ENCODE data around the gene SEMA6B. TPM values are rescaled to one million over a fixed set of nuclear protein-coding genes. Genes with fewer than 3 reads are reported as not detected.

SEMA6B gene
- total RNA-seq, 2 donors from 2014 or later, result 13.7 to 19.4 TPM

DNA sequence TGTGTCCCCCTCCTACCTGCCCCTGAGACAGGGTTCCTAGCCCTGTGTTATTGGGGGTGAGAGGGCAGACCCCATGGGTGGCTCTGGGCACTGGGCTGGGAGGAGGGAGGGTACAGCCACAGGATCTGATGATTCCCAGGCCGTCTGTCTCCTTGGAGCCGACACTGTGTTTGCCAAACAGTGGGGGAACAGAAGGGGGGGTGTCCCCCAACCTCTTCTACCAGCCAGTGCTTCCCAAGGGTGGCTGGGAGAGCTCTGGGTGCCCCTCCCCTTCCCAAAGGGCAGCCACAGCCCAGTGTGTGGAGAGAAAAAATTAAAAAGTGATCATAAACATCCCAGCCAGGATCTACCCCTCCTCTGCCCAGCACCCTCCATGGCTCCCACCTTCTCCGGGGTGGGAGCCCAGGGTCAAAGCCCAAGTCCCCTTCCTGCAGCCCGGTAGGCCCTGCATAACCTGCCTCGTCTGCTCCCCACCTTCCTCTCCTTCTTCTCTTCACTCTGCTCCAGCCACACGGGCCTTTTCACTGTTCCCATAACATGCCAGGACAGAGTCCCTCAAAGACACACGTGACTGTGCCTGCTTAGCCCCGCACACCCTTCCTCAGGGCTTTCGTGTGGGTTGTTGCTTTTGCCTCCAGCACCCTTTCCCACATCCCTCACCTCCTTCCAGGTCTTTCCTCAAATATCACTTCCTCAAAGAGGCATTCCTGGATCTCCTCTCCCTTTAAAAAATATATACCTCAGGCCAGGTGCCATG lies 39.8 kb downstream of the SEMA6B start:
- DNase-seq (ENCODE audit: low spot score), result no peak
- intact Hi-C loops (cut with DNase I), result loop anchor here (5.0 to 10.0 kb wide), 2 partner anchors 252 to 255 kb away; no protein-coding TSS in a partner anchor

GRCh38 chr19:4519172-4519496 lies 40.4 kb downstream of the SEMA6B start:
- intact Hi-C loops (cut with DNase I), result no loop called here
- no peak for DNase-seq (ENCODE audit: low spot score)

GRCh38 chr19:4518345-4519171 lies 40.9 kb downstream of the SEMA6B start, which contains the start of gene PLIN4:
Gene PLIN4 (minus strand): TSS chr19:4518486. CDS start chr19:4518272, 214 bp downstream.
- DNase-seq (ENCODE audit: low spot score), result no peak
- intact Hi-C loops (cut with DNase I), result no loop called here

- no peak for DNase-seq (ENCODE audit: low spot score)
- intact Hi-C loops (cut with DNase I), result no loop called here
Observed at GRCh38 chr19:4517451-4518057, 41.9 kb downstream of the SEMA6B start.

GRCh38 chr19:4516939-4517300 lies 42.6 kb downstream of the SEMA6B start:
- intact Hi-C loops (cut with DNase I), result no loop called here
- no peak for DNase-seq (ENCODE audit: low spot score)

DNA sequence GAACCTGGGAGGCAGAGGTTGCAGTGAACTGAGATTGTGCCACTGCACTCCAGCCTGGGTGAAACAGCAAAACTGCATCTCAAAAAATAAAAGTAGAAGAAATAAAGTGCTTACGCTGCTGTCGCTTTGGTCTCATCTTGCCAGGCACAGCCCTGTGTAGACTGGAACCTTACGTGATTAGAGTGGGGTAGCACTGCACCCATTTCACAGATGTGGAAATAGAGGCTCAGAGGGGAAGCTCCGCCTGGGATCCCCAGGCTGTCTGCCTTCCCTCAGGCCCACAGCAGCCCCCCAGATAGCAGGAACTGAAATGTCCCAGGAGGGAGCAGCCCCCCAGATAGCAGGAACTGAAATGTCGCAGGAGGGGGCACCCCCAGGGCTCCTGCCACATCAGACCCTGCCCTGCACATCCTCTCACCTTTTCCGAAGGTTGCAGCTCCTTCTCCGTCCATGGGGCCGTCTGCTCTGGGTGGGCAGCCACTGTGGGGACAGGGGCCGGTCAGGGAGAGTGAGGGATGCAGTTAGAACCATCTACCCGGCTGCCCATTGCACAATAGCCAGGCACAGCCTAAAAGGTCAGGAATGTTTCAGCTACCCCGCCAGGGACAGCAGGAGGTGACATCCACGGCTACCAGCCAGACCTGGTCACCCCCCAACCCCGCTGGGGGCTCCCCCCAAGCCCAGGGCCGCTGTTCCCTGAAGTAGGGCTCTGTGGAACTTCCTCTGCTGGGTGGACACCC lies 43.1 kb downstream of the SEMA6B start:
- DNase-seq (ENCODE audit: low spot score), result no peak
- intact Hi-C loops (cut with DNase I), result no loop called here

DNA sequence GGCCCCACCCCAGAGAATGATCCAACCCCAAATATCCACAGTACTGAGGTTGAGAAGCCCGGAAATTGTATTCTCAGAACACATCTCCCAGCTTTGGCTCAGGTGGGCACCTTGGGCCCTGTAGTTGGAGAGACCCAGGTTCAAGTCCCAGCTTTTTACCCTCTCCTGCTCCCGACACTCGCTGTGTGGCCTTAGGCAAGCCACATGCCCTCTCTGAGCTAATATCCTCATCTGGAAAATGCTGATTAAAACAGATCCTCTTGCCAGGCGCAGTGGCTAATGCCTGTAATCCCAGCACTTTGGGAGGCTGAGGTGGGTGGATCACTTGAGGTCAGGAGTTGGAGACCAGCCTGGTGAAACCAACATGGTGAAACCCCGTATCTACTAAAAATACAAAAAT lies 43.8 kb downstream of the SEMA6B start:
- intact Hi-C loops (cut with DNase I), result no loop called here
- DNase-seq (ENCODE audit: low spot score), result no peak

DNA sequence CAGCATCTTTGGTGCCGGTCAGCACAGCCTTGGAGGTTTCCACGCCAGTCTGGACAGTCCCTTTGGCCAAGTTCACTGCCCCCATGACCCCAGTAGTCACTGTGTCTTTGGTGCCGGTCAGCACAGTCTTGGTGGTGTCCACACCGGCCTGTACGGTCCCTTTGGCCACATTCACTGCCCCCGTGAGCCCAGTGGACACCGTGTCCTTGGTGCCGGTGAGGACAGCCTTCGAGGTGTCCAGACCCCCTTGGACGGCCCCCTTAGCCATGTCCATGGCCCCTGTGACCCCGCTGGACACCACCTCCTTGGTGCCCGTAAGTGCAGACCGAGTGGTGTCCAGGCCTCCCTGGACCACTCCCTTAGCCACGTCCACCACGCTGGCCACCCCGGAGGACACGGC lies 46.2 kb downstream of the SEMA6B start:
- intact Hi-C loops (cut with DNase I), result no loop called here
- no peak for DNase-seq (ENCODE audit: low spot score)

DNA sequence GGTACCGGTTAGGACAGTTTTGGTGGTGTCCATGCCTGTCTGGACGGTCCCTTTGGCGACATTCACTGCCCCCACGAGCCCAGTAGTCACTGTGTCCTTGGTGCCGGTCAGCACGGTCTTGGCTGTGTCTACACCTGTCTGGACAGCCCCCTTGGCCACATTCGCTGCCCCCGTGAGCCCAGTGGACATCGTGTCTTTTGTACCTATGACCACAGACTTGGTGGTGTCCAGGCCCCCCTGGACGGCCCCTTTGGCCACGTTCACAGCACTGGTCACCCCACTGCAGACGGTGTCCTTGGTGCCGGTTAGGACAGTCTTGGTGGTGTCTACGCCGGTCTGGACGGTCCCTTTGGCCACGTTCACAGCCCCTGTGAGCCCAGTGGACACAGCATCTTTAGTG lies 47.4 kb downstream of the SEMA6B start:
- intact Hi-C loops (cut with DNase I), result no loop called here
- no peak for DNase-seq (ENCODE audit: low spot score)

DNA sequence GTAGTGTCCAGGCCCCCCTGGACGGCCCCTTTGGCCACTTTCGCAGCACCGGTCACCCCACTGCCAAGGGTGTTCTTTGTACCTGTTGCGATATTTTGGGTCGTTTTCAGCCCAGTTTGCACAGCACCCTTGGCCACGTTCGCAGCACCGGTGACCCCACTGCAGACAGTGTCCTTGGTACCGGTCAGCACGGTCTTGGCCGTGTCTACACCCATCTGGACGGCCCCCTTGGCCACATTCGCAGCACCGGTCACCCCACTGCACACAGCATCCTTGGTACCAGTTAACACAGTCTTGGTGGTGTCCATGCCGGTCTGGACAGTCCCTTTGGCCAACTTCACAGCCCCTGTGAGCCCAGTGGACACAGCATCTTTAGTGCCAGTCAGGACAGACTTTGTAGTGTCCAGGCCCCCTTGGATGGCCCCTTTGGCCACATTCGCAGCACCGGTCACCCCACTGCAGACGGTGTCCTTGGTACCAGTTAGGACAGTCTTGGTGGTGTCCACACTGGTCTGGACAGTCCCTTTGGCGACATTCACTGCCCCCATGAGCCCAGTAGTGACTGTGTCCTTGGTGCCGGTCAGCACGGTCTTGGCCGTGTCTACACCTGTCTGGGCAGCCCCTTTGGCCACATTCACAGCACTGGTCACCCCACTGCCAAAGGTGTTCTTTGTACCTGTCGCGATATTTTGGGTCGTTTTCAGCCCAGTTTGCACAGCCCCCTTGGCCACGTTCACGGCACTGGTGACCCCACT lies 48.0 kb downstream of the SEMA6B start:
- intact Hi-C loops (cut with DNase I), result no loop called here
- DNase-seq (ENCODE audit: low spot score), result no peak

DNA sequence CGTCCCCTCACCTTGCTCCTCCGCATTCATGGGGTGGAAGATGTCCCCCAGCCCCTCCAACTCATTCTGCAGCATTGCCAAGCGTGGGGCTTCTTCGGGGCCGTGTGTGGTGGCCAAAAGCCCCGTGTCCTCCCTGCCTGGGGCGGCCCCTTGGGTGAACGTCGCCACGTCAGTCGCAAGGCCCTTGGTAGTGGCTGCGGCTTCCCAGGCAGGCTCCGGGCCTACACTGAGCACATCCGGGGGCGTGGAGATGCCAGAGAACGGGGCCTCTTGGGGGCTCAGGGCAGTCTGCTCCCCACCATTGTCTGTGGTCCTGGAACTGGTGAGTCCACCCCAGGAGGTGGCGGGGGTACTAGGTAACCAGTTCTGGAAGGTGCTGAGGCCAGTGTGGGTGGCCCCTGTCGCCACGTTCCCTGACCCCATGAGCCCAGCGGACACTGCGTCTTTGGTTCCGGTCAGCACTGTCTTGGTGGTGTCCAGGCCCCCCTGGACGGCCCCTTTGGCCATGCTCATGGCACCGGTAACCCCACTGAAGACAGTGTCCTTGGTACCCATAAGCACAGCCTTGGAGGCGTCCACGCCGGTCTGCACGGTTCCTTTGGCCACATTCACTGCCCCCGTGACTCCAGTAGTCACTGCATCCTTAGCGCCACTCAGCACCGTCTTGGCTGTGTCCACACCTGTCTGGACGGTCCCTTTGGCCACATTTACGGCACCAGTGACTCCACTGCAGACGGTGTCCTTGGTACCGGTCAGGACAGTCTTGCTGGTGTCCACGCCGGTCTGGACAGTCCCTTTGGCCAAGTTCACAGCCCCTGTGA lies 48.8 kb downstream of the SEMA6B start:
- intact Hi-C loops (cut with DNase I), result no loop called here
- no peak for DNase-seq (ENCODE audit: low spot score)

DNA sequence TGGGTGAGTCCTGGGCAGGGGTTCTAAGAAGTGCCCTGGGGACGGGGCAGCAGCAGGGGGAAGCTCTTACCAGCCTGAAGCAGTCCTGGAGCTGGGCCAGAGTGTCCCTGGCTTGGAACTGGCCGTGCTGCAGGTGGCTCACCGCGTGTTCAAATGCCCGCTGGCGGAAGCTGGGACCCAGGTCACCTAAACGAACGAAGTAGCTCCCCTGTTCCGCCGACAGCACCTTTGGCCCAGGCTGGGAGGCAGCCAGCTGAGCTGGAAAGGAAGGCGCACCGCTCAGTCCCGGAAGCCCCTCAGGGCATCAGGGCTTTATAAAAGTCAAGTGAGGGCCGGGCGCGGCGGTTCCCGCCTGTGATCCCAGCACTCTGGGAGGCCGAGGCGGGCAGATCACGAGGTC lies 50.8 kb downstream of the SEMA6B start:
- no peak for DNase-seq (ENCODE audit: low spot score)
- intact Hi-C loops (cut with DNase I), result no loop called here

DNA sequence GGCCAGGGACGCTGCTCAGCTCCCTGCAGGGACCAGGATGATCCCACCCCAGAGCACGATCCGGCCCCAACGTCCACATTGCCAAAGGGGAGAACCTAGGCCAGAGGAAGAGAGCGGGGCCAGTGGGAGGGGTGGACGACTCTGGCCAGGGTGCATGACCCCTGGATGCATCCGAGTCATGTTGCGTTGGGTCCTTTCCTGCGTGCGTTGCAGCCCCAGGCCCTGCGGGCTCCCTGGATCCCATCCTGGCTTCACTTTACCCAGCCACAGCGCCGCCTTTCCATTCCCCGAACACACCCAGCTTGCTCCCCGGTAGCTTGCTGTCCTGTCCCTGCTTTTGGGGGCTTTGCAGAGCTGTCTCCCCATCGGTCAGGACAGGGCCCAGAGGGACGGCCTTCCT lies 51.7 kb downstream of the SEMA6B start:
- no peak for DNase-seq (ENCODE audit: low spot score)
- intact Hi-C loops (cut with DNase I), result no loop called here

DNA sequence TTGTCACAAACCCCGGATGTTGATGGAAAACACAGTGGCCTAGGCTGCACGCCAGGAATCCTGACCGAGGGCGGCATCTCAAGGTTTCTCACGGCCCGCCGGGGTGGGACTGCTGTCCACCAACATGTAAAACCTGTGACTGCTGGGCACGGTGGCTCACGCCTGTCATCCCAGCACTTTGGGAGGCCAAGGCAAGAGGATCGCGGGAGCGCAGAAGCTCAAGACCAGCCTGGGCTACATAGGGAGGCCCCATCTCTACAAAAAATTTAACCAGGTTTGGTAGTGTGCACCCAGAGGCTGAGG lies 52.4 kb downstream of the SEMA6B start:
- DNase-seq (ENCODE audit: low spot score), result no peak

DNA sequence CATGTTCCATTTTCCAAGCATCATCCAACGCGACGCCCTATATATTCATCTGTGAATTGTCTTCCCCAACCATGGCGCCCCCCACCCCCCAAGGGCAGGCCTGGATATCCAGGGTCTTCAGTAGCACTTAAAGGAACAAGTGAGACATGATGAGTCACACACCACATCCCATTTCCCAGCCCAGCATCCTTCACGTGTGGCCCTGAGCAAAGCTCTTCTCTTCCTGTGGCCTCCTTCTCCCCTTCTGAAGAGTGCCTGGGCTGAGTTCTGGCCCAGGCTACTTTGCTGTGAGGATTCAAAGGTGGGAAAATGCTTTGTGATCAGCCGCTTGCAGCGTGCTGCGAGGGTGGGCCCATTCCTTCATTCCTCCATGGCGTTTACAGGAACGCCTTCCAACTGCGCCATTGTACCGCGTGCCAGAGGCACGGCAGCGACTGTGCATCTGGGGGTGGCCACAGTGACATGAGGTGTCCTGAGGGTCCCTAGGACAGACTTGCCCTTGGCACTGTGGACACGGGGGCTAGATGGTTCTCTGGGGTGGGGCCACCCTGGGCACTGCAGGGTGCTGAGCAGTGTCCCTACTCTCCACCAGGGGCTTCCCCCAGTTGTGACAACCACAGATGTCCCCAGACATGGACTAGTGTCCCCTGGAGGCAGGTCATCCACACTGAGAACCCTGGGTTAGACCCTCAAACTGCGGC lies 52.9 kb downstream of the SEMA6B start:
- intact Hi-C loops (cut with DNase I), result no loop called here
- DNase-seq (ENCODE audit: low spot score), result no peak

More for the DNA sequence above, 52.4 kb downstream of the SEMA6B start:
- intact Hi-C loops (cut with DNase I), result no loop called here

GRCh38 chr19:4505570-4506448 lies 53.7 kb downstream of the SEMA6B start:
- no peak for DNase-seq (ENCODE audit: low spot score)
- intact Hi-C loops (cut with DNase I), result no loop called here

All from posterior vena cava (tissue), 2 donors.